ENCODE data around the gene COL23A1.

COL23A1 gene

GRCh38 chr5:178483620-178484019 is 106.6 kb downstream of the COL23A1 start:
- POLR2A ChIA-PET (ENCODE audit: low non-redundant PET) = no interaction called here
- TF ChIP-seq, protein P1, sequence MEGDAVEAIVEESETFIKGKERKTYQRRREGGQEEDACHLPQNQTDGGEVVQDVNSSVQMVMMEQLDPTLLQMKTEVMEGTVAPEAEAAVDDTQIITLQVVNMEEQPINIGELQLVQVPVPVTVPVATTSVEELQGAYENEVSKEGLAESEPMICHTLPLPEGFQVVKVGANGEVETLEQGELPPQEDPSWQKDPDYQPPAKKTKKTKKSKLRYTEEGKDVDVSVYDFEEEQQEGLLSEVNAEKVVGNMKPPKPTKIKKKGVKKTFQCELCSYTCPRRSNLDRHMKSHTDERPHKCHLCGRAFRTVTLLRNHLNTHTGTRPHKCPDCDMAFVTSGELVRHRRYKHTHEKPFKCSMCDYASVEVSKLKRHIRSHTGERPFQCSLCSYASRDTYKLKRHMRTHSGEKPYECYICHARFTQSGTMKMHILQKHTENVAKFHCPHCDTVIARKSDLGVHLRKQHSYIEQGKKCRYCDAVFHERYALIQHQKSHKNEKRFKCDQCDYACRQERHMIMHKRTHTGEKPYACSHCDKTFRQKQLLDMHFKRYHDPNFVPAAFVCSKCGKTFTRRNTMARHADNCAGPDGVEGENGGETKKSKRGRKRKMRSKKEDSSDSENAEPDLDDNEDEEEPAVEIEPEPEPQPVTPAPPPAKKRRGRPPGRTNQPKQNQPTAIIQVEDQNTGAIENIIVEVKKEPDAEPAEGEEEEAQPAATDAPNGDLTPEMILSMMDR (conservative IDR thresholded peaks at IDR 0.05; ENCODE audit: low read depth) = no peak
- H3K27ac ChIP-seq = no peak overlapping the region
- no peak for DNase-seq (ENCODE audit: low spot score)
- CTCF ChIA-PET = interaction anchor here (0.6 kb wide), 1 partner anchor 320 kb away, joined by 3 read pairs; no protein-coding TSS in a partner anchor

DNA sequence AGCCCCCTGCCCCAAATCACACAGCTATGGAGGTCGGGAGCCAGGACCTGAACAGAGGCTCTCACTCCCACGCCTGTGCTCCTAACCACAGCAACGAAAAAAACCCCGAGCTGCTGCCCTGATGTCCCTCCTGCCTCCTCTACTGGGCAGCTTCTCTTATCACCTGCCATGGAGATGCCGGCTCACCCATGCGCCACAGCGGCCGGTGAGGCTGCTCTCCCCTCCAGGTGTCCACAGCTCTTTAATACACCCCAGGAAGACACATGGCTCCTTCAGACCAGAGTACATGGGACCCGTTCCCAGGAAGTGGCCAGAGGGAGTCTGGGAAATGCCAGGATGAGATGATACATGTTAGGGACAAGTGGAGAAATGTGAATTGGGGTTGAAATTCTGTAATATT is 110.9 kb downstream of the COL23A1 start:
- CTCF ChIA-PET = no interaction called here

DNA sequence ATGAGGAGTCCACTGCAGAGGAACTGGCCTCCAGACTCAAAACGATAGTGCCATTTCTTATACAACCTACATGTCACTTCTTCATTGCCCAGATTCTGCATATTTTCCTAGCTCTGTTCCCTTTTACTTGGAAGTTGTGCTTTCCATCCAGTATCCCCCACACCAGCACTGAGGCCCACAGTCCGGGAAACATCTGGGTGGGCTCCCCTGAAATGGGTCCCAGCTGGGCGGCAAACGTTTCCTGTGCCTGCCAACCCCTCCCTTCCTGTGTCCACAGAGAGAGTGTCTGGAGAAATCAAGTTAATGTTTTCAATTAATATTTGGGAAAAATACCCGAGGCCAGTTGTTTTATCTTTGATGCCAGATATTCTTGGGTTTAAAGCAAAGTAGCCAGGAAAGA is 111.8 kb downstream of the COL23A1 start:
- ChIA-PET CTCF (no interaction called here), POLR2A (ENCODE audit: low non-redundant PET) (no interaction called here)
- TF ChIP-seq, protein P1 (conservative IDR thresholded peaks at IDR 0.05; ENCODE audit: low read depth) = no peak
- DNase-seq (ENCODE audit: low spot score) = no peak
- H3K27ac ChIP-seq = no peak overlapping the region

More for the DNA sequence above, 110.9 kb downstream of the COL23A1 start:
- DNase-seq (ENCODE audit: low spot score) = no peak
- TF ChIP-seq, protein P1 (conservative IDR thresholded peaks at IDR 0.05; ENCODE audit: low read depth) = no peak
- no peak overlapping the region for H3K27ac ChIP-seq
- POLR2A ChIA-PET (ENCODE audit: low non-redundant PET) = no interaction called here

DNA sequence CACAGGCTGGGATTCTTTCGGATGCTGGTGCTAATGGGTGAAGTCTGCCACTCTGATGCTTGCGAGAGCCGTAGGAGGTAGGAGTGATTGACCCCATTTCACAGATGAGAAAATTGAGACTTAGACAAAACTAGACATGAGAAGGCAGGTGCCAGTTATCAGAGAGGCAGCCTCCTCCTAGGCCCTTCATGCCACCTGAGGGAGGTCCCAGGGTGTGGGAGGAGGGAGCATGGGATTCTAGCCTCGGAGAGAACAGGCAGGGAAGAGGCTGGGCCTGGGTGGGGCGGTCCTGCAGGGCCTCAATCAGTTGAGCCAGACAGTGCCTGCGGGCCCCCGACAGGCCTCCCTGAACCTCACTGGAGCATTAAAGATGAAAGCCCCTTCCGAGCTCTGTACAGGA is 112.4 kb downstream of the COL23A1 start:
- H3K27ac ChIP-seq = no peak overlapping the region
- no peak for DNase-seq (ENCODE audit: low spot score)
- TF ChIP-seq, protein P1 (conservative IDR thresholded peaks at IDR 0.05; ENCODE audit: low read depth) = no peak
- POLR2A ChIA-PET (ENCODE audit: low non-redundant PET) = no interaction called here
- CTCF ChIA-PET = no interaction called here

GRCh38 chr5:178476972-178477754 is 113.0 kb downstream of the COL23A1 start:
- POLR2A ChIA-PET (ENCODE audit: low non-redundant PET) = no interaction called here
- no peak for DNase-seq (ENCODE audit: low spot score)
- no peak overlapping the region for H3K27ac ChIP-seq
- TF ChIP-seq, protein P1 (conservative IDR thresholded peaks at IDR 0.05; ENCODE audit: low read depth) = no peak
- CTCF ChIA-PET = no interaction called here

GRCh38 chr5:178476531-178476930 is 113.7 kb downstream of the COL23A1 start:
- H3K27ac ChIP-seq = no peak overlapping the region
- ChIA-PET POLR2A (ENCODE audit: low non-redundant PET) (no interaction called here), CTCF (no interaction called here)
- TF ChIP-seq, protein P1 (conservative IDR thresholded peaks at IDR 0.05; ENCODE audit: low read depth) = no peak
- no peak for DNase-seq (ENCODE audit: low spot score)
